Measurements from ENCODE around the gene LAMC1.

Gene LAMC1

DNA sequence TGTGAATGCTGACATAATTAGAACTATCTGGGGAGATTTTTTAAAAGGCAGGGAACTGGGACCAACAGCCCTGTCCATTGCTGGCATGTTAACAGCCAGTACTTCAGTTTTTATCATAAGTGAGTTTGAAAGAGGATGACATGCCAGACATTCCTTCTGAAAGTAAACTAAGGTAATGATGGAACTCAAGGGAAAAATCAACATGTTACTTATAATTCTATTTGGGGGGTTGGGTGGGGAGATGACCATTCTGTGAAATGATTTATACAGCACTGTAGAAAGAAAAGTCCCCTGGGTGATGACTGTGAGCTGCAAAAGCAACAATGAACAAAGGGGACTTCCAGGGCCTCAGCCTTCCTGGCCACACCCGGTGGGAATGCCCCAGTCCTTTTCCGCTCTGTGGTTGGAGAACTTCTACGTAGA, 157.4 kb downstream of the LAMC1 start:
- in situ Hi-C loops (cut with HindIII; ENCODE audit: low sequenced_read_pairs), result no loop called here

DNA sequence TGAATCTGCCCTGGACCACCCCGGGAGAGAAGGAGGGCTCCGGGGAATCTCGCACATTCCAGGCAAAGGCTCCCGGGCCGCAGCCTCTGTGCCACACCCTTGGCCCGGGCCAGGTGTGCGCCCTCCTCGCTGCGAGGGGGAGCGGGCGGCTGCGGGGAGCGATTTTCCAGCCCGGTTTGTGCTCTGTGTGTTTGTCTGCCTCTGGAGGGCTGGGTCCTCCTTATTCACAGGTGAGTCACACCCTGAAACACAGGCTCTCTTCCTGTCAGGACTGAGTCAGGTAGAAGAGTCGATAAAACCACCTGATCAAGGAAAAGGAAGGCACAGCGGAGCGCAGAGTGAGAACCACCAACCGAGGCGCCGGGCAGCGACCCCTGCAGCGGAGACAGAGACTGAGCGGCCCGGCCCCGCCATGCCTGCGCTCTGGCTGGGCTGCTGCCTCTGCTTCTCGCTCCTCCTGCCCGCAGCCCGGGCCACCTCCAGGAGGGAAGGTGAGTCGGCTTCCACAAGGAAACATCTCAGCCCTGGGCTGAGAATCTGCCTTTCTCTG, 162.8 kb downstream of the LAMC1 start, which contains the start of gene LAMC2:
TSS of gene LAMC2 (plus strand) at position 324 of the 550 bp plus-strand sequence. CDS start at position 413, 89 bp downstream.
- in situ Hi-C loops (cut with HindIII; ENCODE audit: low sequenced_read_pairs), result no loop called here

DNA sequence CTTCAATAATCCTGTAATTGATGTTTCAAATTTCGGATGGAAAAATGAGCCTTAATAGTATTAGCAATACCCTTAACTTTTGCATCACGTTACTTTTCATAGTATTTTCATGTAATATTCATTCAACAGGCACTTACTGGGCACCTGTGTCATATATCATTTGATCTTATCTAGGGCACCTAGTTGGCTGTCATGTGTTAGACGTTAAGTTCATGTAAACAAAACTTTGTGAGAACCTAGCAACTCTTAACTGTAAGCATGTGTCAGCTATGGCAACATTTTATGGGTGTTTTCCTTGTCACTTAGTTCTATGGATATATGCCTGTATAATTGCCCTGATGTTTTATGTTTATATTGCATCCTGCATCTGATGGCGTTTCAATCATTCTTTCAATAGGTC, 163.6 kb downstream of the LAMC1 start:
- in situ Hi-C loops (cut with HindIII; ENCODE audit: low sequenced_read_pairs), result no loop called here

DNA sequence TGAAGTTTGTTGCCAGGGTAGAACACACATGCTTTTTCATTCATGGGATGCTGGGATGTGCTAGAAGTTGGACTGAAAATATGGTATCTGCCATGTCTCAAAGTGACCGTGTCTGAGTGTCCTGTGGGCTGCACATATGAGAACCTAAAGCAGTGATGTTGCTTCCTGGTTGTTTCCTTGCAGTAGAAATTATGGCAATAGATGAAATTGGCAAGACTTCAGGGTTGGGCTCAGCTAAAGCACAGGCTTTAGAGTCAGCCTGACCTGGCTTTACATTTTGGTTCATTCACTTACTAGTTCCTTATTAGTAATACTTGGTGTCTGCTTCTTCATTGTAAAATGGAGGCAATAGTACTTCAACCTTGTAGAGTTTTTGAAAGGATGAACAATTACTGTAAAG, 165.0 kb downstream of the LAMC1 start:
- in situ Hi-C loops (cut with HindIII; ENCODE audit: low sequenced_read_pairs), result no loop called here

DNA sequence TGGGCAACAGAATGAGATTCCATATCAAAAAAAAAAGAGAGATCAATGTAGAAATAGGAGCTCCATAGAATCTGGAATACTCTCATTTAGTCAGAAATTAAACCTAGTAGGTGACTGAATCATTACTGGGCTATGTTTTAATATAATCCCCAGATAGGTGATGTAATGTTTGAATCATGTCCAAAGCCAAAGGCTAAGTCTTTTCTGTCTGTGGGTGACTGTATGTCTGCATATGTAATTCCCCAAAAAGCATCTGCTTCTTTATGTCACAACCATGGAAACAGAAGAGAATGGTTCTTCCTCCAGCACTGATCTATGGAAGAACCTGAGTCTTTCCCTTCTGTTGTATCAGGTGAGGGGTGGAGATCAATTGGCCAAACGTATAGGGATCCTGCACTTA, 168.6 kb downstream of the LAMC1 start:
- in situ Hi-C loops (cut with HindIII; ENCODE audit: low sequenced_read_pairs), result no loop called here

DNA sequence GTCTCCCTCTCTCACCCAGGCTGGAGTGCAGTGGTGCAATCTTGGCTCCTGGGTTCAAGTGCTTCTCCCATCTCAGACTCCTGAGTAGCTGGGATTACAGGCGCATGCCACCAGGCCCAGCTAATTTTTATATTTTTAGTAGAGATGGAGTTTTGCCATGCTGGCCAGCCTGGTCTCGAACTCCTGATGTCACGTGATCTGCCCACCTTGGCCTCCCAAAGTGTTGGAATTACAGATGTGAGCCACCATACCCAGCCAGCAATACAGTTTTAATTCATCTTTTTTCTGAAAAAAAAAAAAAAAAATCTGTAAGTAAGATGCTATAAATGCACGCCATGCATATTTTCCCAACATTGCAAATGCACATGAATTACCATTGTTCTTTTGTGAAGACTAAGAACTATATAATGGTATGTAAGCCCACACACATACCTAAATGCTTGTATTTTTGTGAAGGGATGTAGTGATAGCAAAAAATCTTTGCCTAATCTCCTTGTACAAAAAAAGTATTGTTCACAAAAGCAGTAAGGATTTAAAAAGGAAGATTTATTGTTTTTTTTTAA, 170.8 kb downstream of the LAMC1 start:
- in situ Hi-C loops (cut with HindIII; ENCODE audit: low sequenced_read_pairs), result no loop called here

DNA sequence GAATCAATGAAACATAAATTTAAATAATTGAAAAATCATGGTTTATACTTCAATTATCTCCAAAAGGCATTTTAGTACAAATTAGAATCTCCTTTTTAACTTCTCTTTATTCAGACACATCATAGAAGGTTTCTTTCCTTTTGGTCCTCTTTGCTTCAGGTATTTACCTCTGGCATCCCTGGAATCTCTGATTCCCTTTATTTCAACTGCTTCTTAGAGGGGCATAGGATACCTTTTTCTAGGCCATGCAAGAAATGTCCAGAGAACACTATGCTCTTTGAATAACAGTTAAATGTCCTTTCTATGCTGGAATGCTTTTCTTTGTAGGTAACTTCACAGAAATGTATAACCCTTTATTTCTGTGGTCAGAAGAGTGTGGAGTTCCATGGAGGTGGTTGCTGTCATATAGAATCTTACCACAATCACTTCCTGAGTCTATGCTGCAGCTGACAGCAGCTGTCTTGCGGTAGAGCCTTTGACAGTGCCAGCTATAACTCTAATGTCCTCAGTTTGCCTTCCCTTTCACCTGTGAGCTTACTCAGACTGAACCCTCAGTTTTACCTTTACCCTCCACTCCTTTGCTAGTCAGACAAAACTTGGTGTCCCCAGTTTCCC, 171.4 kb downstream of the LAMC1 start:
- in situ Hi-C loops (cut with HindIII; ENCODE audit: low sequenced_read_pairs), result no loop called here

DNA sequence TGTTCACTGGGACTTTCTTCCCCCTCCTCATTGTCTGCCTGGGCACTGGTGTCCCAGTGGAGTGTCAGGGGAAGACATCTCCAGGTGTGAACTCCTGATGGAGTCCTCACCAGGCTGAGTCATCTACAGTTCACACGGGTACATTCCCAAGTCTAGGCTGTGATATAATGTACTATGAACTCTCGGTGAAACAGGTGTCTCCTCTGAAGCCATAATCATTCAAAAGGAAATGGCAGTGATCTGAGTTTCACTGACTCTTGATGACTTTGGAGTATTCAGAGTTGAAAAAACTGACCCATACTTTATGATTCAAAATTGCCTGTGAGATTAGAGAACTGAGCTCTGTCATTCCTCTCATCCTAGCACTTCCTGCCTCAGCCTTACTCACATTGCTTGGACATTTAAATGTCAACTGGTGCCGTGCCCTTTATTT, 171.9 kb downstream of the LAMC1 start:
- in situ Hi-C loops (cut with HindIII; ENCODE audit: low sequenced_read_pairs), result no loop called here

All from DLD1 (cell line).